Fibroblast of villous mesenchyme (primary cell): ENCODE measurements around the gene DNAAF9. TPM values are rescaled to one million over a fixed set of nuclear protein-coding genes. Genes with fewer than 3 reads are reported as not detected.

Experiments
- DNase-seq: peaks from one replicate; pipeline ENCODE4 v3.0.0-alpha.2; 2010; ENCODE audit warnings: low read depth
- H3K4me3 ChIP-seq: 2 replicates; pipeline ENCODE4 v1.5.1; 2011; ENCODE audit warnings: low read depth, mild to moderate bottlenecking, low read length
- total RNA-seq: library from RNA; depleted of rRNA; stranded (reverse); fragments of >200 nt; gene quantifications from 2 replicates; pipeline ENCODE4 v1.2.3, GENCODE V29; 2012
- TF ChIP-seq, protein P1 (sequence below): IDR thresholded peaks from 2 replicates; pipeline ENCODE4 v1.5.1; 2012; ENCODE audit warnings: low read depth, mild to moderate bottlenecking, low read length; ENCODE audit not compliant: insufficient read depth

The DNAAF9 gene
- total RNA-seq, 1 donor = 20.3 TPM

DNA sequence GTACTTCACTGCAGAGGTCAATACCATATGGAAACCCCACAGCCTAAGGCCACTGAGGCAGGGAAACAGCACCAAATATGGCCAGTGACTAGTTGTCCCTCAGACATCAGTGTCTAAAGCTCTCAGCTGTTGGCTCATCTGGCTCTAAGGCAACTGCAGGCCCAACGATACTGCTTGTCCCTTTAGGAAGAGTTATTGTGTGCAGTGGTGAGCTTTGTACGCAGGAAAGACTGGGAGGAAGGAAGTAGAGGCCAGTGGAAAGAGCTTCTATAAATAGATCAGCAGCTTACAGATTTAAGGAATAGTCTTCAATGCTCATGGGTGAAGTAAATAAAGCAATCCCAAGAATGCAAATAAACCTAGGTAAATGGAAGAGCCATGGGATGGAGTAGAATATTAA is 29.3 kb downstream of the DNAAF9 start:
- no peak for DNase-seq
- no peak overlapping the region for H3K4me3 ChIP-seq
- TF ChIP-seq, protein P1, sequence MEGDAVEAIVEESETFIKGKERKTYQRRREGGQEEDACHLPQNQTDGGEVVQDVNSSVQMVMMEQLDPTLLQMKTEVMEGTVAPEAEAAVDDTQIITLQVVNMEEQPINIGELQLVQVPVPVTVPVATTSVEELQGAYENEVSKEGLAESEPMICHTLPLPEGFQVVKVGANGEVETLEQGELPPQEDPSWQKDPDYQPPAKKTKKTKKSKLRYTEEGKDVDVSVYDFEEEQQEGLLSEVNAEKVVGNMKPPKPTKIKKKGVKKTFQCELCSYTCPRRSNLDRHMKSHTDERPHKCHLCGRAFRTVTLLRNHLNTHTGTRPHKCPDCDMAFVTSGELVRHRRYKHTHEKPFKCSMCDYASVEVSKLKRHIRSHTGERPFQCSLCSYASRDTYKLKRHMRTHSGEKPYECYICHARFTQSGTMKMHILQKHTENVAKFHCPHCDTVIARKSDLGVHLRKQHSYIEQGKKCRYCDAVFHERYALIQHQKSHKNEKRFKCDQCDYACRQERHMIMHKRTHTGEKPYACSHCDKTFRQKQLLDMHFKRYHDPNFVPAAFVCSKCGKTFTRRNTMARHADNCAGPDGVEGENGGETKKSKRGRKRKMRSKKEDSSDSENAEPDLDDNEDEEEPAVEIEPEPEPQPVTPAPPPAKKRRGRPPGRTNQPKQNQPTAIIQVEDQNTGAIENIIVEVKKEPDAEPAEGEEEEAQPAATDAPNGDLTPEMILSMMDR = no peak

DNA sequence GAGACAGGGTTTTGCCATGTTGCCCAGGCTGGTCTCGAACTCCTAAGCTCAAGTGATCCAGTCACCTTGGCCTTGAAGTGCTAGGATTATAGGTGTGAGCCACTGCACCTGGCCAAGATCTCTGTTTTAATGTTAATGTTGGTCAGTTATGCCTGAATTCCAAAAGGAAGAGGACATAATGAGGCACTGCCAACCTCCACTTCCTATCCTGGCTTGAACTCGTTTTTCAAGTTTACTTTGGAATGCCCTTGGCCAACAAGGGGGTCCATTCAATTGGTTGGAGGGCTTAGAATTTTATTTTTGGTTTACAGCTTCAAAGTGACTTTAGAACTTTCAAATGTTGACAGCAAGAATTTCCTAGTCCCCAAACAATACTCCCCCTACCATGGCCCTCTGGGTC is 29.8 kb downstream of the DNAAF9 start:
- H3K4me3 ChIP-seq = no peak overlapping the region
- TF ChIP-seq, protein P1 = no peak
- DNase-seq = no peak

DNA sequence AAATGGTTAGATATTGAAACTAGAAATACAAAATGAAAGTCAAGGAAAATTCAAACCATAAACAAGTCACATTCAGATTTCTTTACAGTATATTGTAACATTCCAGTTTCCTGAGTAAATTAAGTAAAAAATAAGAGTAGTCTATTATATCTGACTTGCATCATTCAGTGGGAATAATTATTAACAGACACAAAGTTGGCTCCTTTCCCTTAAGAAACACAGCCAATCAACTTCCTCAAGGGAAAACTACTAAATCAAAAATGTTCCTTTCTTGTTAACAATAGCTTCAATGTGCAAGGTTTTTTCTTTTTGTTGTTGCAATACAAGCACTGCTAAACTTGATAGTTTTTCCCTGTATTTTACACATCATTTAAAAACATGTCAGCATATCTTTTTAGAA is 33.2 kb downstream of the DNAAF9 start:
- H3K4me3 ChIP-seq = no peak overlapping the region
- DNase-seq = no peak
- TF ChIP-seq, protein P1 = no peak

DNA sequence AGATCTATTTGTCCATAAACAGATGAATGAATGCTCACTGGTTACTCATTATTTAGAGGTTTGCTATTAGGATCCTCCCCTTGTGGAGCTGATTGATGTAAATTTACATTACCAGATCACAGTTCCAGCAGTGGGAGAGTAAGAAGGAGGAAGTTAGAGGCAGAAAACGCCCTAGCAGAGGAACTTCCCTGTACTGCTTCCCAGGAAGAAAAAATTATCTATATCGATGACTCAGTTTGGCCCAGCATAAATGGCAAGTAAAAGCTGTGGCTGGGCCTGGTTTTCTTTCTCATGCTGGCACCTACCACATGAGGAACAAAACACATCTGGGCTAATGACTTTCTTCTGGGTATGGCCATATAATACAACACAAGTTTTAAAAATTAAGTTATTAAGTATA is 35.7 kb downstream of the DNAAF9 start:
- TF ChIP-seq, protein P1 = no peak
- H3K4me3 ChIP-seq = no peak overlapping the region
- DNase-seq = no peak

DNA sequence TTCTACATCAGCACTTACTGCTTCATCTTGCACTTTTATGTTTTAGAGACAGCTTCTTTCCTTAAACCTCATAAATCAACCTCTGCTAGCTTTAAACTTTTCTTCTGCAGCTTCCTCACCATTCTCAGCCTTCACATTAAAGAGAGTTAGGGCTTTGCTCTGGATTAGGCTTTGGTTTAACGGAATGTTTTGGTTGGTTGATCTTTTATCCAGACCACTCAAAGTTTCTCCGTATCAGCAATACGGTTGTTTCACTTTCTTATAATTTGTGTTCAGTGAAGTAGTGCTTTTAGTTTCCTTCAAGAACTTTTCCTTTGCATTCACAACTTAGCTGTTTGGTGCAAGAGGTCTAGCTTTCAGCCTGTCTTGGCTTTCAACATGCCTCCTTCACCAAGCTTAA is 40.4 kb downstream of the DNAAF9 start:
- peak; percentile 25 for DNase-seq
- TF ChIP-seq, protein P1 = no peak
- no peak overlapping the region for H3K4me3 ChIP-seq

DNA sequence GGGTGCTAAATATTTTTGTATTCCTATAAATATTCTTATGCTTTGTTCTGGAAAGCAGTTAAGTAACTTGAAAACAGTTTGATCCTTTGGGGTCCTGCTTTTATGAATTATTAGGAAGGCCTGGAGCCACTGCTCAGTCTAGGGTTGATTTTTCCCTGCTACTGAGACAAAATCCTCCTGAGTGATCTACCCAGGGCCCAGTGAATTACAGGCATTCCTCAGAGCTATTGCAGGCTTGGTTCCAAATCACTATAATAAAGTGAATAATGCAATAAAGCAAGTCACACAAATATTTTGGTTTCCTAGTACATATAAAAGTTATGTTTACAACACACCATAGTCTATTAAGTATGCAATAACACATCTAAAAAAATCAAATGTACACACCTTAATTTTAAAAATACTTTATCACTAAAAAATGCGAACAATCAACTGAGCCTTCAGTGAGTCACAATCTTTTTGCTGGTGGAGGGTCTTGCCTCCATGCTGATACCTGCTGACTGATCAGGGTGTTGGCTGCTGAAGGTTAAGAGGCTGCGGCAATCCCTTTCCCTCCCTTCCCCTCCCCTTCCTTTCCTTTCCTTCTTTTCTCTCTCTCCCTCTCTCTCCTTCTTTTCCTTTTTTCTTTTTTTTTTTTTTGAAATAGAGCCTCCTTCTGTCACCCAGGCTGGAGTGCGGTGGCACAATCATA is 43.0 kb downstream of the DNAAF9 start:
- DNase-seq = peak; percentile 7
- TF ChIP-seq, protein P1 = no peak

DNA sequence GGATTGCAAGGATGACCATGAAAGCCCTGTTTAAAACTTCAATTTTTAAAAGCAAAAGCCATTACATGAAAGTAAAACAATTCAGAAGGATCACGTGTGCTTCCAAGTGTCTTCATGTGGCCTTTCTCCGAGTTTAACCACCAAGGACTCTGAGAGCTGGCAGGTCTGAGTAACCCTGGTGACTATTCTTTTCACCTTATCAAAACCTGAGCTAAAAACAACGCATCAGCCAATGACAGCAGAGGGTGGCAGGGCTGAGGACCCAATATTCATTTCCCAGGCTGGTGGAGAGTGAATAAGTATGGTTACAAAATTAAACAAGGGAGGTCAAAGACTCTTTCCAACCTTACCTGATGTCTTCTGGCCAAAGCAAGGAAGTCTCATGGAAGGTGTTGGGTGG is 46.7 kb downstream of the DNAAF9 start:
- no peak overlapping the region for H3K4me3 ChIP-seq
- no peak for DNase-seq
- TF ChIP-seq, protein P1 = no peak

More for the DNA sequence above, 43.0 kb downstream of the DNAAF9 start:
- H3K4me3 ChIP-seq = no peak overlapping the region
